Activated T-cell treated with anti-CD3 and anti-CD28 coated beads for 4 hours (primary cell): ENCODE data around the gene JUNB.

ENCODE experiments used
- DNase-seq: peaks from one replicate; pipeline ENCODE4 v3.0.0-alpha.2; 2020

JUNB gene

GRCh38 chr19:12774588-12775555 is 16.4 kb upstream of the JUNB start, which contains the start of gene HOOK2:
TSS of gene HOOK2 (minus strand) at chr19:12775552. CDS start at chr19:12775449, 103 bp downstream.
- no peak for DNase-seq

DNA sequence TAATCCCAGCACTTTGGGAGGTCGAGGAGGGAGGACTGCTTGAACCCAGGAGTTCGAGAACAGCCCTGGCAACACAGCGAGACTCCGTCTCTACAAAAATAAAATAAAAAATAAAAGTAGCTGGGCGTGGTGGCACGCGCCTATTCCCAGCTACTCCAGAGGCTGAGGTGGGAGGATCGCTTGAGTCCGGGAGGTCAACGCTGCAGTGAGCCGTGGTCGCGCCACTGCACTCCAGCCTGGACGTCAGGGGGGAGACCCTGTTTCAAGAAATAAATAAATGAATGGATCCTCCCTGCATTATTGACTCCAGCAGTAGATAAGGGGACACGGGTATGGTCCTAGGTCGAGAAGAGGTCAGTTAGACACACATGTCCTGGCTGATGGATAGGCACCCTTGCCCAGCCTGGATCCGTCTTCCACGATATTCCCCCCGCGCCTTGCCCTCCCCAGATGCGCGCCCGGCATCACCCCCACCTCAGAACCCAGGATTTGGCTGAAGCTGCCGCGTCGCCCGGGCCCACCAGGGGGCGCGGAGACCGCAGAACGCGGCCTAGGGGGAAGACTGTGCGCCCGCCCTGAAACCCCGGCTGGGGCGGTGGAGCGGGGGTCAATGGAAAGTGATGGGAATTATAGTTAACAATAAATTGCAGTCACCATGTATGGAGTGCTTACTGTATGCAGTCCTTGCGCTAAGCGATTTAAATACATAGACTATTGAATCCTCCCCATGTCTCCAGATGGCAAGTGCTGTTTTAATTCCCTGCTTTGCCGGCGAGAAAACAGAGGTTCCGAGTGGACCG is 13.9 kb upstream of the JUNB start:
- peak; percentile 74 for DNase-seq

DNA sequence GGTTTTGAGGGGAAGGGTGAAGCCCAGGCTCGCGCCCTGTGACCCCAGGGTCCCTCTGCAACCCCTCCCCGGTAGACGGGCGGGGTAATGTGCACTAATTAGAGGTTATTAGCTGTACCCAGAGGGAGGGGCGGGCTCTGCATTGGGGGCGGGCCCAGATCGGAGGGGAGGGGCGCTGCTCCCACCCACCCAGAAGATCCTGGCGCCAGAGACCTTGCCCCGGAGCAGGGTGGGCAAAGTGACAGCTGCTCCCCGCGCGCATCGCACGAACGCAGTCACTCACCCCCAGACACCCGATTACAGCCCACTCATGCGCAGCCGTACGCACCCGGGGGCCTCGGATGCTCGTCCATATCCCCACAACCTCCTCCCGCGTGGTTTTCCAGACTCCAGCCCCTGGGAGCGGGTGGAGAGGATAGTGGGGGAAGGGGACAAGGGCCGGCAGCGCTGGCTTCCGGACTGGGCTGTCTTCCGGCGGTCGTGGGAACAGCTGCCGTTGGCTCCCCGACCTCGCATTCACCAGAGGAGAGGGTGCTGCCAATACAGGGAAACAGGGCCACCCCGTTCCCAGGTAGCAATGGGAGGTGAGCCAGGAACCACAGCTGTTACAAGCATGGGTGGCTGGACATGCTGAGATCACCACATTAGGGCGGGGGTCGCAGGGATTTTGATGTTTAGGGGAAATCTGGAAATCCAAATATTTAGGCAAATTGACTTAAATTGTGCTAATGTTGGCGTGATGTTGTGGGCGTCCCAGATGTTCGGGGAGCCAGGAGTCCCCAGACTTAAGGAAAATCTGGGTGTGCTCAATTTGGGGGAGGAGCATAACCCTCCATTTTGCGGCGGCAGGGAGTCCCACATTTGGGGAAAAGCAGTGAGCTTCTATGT is 13.0 kb upstream of the JUNB start:
- no peak for DNase-seq

DNA sequence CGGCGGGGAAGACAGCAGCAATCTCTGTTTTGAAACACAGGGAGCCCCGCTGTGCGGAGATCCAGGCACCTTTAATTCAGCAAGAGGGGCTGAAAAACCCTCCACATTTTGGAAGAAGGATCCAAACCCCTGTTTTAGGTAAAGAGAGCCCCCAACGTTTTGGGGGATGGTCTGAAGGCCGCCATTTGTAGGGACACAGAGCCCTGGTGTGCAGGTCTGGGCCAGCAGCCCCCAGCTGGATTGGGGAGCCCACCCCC is 12.5 kb upstream of the JUNB start:
- DNase-seq = no peak

GRCh38 chr19:12779162-12779993 is 11.9 kb upstream of the JUNB start:
- DNase-seq = no peak

- no peak for DNase-seq
These were observed 9.2 kb upstream of the JUNB start for GRCh38 chr19:12782174-12782423.

- DNase-seq = peak; percentile 88
These were observed 8.6 kb upstream of the JUNB start for GRCh38 chr19:12782424-12783290.

DNA sequence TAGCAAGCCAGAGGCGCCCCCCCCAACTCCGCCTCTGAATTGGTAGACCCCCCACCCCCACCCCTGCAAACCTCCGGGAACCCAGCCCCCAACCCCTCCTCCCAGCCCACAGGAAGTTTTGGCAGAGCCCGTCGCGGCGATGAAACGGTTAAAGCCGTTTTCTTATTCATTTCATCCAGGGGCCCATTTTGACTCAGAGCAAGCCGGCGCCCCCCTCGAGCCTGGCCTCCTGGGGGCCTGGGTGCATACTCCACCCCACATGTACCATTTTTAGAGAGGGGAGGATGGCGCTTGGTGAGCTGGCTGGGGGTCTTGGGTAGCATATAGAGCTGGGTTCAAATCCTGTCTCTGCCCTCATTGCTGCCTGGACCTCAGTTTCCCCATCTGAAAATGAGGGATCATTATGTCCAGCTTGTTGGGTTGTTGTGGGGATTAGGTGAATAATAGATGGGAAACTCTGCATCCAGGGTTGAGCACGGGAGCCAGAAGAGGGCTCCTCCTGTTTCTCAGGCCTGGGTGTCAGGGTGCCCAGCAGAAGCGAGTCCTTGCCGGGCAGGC is 7.9 kb upstream of the JUNB start:
- no peak for DNase-seq

DNA sequence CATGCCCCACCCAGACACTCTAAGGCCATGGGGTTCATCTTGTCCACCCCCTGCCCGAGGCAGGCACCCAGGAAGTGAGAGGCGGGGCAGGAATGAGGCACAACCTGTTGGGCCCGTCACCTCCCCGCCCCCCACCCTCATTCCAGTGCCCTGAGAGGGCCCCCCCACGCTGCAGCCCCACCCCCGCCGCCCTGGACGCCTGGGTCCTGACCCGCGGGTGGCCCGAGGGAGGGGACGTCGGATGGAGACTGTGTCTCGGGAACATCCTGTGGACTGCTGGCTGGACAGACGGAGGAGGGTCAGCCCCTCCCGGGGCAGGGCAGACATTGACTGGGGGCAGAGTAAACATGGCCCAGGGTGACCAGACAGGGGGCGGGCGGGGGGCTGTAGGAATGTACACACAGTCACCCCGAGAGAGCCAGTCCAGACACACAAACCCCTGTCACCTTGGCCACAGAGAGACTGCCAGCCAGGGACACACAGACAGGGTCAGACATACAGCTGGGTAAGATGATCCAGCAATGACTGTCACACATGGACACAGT is 7.4 kb upstream of the JUNB start:
- no peak for DNase-seq

- no peak for DNase-seq
These were observed 6.9 kb upstream of the JUNB start for GRCh38 chr19:12784394-12784870.

DNA sequence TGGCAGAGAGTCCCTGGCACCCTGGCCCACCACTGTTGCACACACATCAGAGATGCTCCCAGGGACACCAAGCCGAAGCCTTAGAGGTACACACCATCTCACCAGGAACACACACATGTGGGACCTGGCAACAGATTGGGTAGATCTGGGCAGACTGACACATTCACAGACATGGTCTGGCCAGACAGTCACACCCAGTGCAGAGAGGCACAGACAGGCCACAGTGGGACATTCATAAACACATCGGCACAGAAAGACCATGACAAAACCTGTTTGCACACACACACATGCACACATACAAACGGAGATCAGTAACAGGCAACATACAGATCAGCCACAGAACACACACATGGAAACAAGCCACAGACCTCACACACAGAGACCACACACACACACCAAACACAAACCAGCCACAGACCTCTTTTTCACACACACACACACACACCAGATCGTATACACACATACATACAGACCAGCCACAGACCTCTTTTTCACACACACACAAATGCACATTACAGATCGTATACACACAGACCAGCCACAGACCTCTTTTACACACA is 6.3 kb upstream of the JUNB start:
- no peak for DNase-seq

DNA sequence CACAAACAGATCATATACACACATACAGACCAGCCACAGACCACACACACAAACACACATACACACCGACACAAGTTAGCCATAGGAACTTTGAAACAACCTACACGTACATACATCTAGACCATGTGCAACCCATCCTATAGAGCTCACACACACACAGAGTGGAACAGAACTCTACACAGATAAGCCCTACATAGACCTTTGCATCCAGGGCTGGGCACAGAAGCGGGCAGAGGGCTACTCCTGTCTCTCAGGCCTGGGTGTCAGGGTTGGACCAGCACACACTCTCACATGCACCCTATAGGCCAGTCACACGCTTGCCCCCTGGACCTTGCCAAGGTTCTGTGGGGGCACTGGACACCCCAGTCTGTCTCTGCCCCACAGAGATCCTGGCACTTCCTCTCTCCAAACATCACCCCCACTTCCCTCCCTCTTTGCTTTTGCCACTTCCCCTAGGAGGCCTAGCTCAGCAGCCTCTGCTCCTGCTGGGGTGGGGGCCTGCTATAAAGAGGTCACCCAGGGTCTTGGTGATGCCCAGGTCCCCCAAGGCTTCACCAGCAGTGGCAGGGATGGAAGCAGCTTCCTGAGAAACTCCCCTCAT is 5.8 kb upstream of the JUNB start:
- no peak for DNase-seq

- DNase-seq = no peak
These were observed 5.0 kb upstream of the JUNB start for GRCh38 chr19:12786141-12786870.

- DNase-seq = no peak
These were observed 4.3 kb upstream of the JUNB start for GRCh38 chr19:12786952-12787351.

DNA sequence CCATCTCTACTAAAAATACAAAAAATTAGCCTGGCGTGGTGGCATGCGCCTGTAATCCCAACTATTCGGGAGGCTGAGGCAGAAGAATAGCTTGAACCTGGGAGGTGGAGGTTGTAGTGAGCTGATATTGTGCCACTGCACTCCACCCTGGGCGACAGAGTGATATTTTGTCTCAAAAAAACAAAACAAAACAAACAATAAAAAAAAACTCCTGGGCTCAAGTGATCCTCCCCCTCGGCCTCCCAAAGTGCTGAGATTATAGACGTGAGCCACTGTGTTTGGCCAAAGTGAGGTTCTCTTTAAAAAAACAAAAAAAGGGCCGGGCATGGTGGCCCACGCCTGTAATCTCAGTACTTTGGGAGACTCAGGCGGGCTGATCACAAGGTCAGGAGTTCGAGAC is 3.8 kb upstream of the JUNB start:
- no peak for DNase-seq

DNA sequence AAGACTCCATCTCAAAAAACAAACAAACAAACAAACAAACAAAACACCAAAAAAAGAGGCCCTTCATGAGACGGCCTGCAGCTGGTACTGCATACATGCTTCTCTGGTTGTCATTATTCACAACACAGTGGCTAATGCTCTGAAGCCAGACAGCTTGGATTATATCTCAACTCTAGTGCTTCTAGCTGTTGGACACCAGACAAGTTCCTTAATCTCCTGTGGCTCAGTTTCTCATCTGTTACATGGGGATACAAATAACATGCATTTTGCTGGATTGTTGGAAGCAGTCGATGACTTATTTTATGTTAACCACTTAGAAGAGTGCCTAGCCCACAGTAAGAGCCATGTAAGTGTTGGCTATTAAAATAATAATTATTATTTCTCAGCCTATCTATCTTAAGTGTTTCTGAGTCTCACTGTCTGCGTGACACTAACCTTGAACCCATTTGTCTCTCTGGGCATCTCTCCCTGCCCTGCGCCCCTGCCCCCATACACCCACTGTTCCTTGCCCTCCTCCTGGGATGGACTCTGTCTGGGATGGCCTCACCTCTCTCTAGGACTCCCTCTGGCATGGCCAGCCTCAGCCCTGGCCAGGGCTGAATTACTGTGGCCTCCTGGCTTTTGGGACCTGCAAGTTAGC is 3.1 kb upstream of the JUNB start:
- no peak for DNase-seq

DNA sequence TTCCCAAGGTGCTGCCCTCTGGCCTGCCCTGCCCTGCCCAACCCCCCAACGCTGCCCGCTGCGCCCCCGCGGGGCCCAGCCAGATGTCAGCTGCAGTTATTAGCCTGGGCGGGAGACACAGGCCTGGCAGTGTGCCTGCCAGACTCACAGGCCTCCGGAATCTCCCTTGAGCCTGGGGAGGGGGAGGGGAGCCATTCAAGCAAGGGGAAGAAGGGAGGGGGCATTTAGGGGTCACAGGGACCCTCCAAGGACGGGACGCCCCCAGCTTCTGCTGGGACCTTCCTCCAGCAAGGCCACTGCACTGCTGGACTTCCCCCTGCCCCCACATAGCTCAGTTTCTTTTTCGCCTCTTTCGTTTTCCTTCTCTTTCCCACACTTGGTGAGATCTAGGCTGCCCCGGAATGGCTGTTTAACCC is 2.6 kb upstream of the JUNB start:
- DNase-seq = no peak

DNA sequence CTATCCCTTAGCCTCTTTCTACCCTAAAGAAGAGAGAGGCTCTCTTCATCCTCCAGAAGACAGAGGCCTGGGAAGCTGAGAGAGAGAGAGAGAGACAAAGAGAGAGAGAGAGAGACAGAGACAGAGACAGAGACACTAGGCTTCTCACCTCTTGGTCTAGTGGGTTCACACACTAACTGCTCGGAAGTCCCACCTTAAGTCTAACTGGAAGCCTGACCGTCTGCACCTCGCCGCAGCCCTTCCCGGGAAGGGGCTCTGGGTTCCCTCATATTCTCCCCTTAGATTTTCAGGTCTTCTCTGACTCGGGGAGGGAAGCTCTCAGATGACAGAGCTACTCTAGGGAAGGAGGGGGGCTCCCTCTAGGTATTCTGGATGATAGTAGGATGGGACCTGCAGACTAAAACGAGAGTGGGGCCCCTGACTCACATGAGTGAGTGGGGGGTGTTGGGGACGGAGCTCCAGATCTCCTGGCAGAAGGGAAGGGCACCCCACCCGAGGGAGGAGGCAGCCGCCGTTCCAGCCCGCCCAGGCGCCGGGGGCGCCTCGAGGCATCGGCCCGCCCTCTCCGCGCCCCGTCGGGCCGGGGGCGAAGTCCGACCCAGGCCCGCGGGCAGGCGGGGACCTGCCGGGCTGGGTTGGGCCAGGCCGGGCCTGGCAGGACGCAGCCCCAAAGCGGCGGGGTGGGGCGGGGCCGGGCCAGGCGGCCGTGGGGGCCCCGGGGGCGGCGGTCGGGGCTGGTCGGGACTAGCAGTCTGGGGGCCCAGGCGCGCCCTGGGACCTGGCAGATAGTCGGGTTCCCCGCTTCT is 2.0 kb upstream of the JUNB start:
- DNase-seq = no peak
